Activated CD8-positive, alpha-beta memory T cell treated with anti-CD3 and anti-CD28 coated beads, Interleukin-2, amount 50 U/mL, for 24 hours (primary cell): Measurements from ENCODE around the gene KASH5.

Source experiments
- DNase-seq: peaks from one replicate; pipeline ENCODE4 v3.0.0-alpha.2; 2020; ENCODE audit errors: extremely low read depth

Gene KASH5

DNA sequence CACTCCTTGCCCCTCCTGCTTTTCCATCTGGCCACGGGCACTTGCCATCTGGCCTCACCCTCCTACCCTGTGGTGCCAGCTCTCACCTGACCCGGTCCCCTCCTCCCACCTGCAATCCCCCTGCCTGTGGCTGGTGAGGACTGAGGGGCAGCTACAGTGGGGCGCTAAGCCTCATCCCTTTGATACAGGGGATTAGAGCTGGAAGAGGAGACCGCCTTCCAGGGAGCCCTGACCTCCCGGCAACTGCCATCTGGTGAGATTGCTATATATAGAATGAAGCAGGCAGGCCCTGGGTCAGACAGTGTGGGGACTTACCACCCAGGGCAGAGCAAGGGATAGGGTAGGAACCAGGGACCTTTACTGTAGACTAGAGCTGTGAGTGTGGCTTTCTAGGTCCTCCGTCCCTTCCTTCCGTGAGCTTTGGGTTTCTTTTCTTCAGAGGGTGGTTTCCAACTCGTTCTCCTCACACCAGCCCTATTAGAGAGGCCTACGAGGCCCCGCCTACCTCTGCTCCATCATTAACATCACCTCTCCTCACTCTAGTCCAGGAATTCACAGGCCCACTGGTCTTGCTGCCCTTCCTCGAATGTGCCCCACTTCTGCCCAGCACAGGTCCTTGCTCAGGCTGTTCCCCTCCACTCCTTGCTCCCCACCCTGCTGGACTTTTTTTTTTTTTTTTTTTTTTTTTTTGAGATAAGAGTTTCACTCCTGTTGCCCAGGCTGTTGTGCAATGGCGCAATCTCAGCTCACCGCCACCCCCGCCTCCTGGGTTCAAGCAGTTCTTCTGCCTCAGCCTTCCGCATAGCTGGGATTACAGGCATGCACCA lies 7.7 kb downstream of the KASH5 start:
- DNase-seq = no peak

DNA sequence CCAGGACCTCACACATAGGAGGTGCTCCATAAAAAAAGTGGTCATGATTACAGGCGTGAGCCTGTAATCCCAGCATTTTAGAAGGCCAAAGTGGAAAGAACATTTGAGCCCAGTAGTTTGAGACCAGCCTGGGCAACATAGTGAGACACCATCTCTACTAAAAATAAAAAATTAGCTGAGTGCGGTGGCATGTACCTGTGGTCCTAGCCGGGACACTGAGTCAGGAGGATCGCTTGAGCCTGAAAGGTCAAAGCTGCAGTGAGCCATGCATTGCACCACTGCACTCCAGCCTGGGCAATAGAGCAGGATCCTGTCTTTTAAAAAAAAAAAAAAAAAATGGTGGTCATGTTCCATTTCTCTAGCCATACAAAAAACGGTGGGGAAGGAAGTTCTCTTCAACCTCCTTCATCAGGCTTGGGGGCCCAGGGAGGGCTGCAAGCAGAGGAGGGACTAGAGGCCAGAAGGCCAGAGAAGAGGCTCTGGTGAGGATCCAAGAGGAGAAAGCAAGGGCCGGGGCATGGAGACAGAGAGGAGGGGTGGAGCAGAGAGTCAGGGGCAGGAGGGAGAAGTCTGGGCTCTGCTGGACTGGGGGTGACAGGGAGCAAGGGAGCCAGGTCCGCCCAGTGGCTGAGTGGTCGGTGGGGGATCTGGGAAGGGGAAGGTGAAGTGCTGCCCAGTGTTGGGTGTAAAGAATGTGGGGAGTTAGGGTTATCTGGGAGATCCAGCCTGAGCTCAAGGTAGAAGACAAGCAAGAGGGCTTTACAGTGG lies 8.9 kb downstream of the KASH5 start:
- no peak for DNase-seq

- no peak for DNase-seq
These were observed 10.1 kb downstream of the KASH5 start for GRCh38 chr19:49398001-49398615.

- no peak for DNase-seq
These were observed 10.9 kb downstream of the KASH5 start for GRCh38 chr19:49398931-49399330.

DNA sequence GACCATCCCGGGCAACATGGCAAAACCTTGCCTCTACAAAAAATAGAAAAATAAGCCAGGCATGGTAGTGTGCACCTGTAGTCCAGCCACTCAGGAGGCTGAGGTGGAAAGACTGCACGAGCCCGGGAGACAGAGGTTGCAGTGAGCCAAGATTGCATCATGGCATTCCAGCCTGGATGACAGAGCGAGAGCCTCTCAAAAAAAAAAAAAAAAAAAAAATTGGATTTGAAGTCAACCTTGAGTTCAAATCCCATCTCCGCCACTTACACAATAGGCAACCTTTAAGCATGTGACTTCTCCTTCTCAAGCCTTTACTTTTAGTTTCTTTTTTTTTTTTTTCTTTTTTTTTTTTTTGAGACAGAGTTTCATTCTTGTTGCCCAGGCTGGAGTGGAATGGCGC lies 12.0 kb downstream of the KASH5 start:
- no peak for DNase-seq

- DNase-seq = no peak
These were observed 15.5 kb downstream of the KASH5 start for GRCh38 chr19:49403404-49404187.

- no peak for DNase-seq
These were observed 19.0 kb downstream of the KASH5 start for GRCh38 chr19:49407079-49407478.

- DNase-seq = no peak
These were observed 19.5 kb downstream of the KASH5 start for GRCh38 chr19:49407482-49408015.

DNA sequence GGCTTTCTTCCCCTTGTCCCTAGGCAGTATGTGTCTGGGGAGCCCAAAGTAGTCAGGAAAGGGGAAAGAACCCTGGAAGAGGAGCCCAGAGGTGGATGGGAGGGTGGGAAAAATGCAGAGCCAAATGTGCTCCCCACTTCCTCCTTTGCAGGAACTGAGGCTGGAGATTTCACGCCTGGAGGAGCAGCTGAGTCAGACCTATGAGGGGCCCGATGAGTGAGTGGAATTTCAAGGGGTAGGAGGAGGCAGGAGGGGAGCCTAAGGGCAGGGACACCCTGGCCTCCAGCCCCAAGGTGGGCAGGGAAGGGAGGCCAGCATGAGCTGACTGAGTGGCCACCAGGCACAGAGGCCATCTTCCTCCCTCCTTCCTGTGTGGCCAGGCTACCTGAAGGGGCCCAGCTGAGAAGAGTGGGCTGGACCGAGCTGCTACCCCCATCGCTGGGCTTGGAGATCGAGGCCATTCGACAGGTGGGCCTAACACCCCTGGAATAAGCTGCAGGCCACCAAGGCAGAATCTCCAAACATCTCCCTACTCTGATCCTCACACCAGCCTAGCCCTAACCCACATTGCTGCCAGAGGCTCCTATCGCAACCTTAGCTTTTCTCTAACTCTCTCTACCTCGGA lies 20.9 kb downstream of the KASH5 start:
- DNase-seq = no peak

DNA sequence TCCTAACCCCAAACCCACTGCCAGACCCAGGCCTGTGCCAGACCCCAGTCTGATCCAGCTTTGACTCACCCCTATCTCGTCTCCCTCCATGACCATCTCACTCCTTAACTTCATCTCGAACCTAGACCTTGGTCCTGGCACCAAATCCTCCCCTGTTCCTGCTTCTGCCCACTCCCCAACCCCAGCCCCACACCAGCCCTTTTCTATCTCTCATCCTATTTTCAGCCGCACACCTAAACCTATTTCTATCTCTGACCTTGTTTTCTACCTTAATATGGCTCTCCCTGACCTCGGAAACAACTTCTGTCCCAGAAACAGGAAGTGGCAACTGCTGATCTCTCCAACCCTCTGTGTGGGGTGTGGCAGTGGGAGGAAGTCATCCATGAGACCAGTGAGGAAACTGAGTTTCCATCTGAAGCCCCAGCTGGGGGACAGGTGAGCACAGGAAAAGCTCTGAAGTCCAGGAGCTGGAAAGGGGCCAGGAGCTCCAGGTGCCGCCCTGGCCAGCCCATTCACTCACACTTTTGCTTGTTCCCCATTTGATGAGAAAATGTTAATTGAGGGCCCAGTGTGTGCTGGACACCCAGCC lies 21.5 kb downstream of the KASH5 start:
- no peak for DNase-seq

DNA sequence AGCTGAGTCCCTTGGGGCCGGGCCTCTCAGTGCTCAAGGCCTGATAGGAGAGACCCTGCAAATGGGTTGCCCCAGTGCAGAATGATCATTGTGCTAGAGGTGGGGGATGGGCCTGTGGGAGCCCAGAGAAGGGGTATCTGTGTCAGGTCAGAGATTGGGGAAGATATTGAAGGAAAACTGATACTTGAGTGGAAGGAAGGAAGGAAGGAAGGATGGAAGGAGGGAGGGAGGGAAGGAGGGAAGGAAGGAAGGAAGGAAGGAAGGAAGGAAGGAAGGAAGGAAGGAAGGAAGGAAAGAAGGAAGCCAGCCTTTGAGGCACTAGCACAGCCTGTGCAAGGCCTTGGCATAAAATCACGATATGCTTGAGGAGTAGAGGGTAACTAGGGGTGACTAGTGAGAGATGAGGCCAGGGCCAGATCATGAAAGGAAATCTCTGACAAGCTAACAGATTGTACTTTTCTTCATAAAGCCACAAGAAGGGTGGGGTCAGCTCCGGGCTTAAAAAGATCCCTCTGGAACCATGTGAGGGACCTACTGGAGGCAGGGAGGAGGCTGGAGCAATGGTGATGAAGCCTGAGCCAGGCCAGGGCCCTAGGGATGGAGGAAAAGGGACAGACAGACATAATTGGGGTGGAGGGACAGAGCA lies 23.8 kb downstream of the KASH5 start:
- DNase-seq = no peak

- DNase-seq = no peak
These were observed 25.3 kb downstream of the KASH5 start for GRCh38 chr19:49413348-49413747.

DNA sequence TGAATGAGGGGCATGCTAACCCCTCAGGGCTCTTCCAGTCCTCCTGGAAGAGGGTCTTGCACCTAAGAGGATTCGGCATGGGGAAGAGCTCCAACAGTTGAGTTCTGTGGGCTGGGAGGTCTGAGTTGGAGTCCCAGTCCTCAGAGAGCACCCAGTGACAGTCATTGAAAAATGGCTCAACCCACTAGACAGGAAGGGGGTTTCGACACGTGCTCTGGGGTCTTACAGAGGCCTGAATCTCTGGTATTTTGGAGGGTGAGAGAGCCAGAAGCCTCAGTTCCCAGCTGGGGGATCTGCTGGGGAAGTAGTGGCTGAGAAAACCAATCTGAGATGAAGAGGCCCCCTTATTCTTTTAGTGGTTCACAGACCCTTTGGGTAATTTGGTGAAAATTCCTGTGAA lies 26.2 kb downstream of the KASH5 start:
- DNase-seq = no peak

DNA sequence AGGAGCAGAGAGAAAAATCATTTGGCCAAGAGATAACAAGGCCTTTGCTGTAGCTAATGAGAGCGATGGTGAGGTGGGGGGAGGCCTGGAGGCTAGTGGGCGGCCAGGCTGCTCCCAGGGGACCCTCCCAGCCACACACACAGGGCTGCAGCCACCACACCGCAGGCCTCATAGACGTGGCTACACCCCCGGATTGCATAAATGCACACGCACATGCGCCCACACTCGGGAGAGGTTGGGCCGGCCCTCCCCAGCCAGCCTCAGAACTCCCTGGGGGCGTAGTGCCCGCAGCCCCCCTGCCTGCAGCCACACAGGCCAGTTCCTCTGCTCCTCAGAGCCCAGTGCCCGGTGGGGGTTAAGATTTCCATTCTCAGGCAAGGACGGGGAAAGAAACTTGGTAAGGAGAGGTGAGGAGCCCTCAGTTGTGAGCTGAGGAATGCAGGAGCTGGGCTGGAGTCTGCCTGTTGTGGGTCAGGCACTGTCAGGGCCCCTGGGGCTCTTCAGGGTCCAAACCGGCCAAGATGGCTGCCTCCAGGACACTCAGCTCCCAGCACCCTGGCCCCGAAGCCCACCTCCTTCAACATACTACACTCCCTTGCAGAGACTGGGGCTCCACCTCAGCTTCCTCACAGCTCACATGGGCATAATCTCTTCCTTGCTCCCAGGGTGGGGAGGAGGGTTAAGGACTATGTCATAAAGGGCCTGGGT lies 27.2 kb downstream of the KASH5 start:
- DNase-seq = no peak

GRCh38 chr19:49415810-49416200 lies 27.8 kb downstream of the KASH5 start:
- no peak for DNase-seq

DNA sequence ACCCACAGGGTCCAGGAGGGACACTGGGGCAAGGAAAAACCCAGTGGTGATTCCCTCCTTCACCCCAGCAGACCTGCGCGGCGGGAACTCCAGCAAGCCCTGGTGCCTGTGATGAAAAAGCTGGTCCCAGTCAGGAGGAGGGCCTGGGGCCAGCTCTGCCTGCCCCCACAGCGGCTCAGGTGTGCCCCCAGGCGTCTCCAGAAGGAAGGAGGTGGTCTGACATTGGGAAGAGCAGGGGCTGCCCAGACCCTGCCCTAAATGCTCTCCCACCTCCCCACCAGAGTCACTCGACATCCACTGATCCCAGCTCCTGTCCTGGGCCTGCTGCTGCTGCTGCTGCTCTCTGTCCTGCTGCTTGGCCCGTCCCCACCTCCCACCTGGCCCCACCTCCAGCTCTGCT lies 29.0 kb downstream of the KASH5 start:
- DNase-seq = no peak

DNA sequence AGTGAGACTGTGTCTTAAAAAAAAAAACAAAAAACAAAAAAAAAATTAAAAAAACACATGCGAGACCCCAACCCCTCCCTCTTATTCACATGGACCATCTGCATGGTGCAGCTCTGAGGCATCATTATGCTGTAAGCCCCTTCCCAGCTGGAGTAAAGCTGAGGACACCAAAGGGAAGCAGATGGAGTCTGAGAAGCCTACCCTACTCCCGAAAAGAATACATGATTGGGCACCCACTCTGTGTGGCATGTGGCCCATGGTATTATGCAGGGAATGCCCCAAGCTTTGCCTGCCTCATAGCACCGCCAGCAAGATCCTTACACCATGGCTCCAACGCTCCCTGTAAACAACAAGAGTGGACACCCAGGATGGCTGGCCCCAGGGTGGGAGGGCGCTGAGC lies 30.5 kb downstream of the KASH5 start:
- DNase-seq = no peak

- DNase-seq = no peak
These were observed 31.1 kb downstream of the KASH5 start for GRCh38 chr19:49419173-49419572.

- DNase-seq = no peak
These were observed 32.2 kb downstream of the KASH5 start for GRCh38 chr19:49420227-49420626.
